ENCODE measurements around the gene OR4E2.
"Not testable (repeated sequence)": the region's sequence is repeated elsewhere in the genome, so short reads cannot be mapped to it uniquely, and the experiment has no call there.

GRCh38 chr14:21698538-21698937 lies 44.9 kb downstream of the OR4E2 start:
- not testable (repeated sequence) for TF ChIP-seq ZNF384 (IDR thresholded peaks at IDR 0.05); CTBP1 (IDR thresholded peaks at IDR 0.05; ENCODE audit: borderline replicate concordance); BHLHE40 (IDR thresholded peaks at IDR 0.05; ENCODE audit: borderline replicate concordance); ARNT (IDR thresholded peaks at IDR 0.05)
